Effector memory CD8-positive, alpha-beta T cell (primary cell): ENCODE measurements around the gene KRTAP5-11.
"Not testable (repeated sequence)": the region's sequence is repeated elsewhere in the genome, so short reads cannot be mapped to it uniquely, and the experiment has no call there.

Experiments
- ATAC-seq: fragments of 150-1000 bp; cut with Tn5 transposase; replicated peaks from 2 replicates; pipeline ENCODE4 v1.10.0; 2021; ENCODE audit warnings: mild to moderate bottlenecking, moderate library complexity
- DNase-seq, 3 experiments: peaks; one replicate each; pipeline ENCODE4 v3.0.0; 2021
- H3K27ac Mint-ChIP-seq, 2 donors: one replicate each; pipeline ENCODE4 v1.8.0; 2022; ENCODE audit warnings: mild to moderate bottlenecking in 2 of 2, mixed read lengths in 2 of 2, moderate library complexity in 2 of 2
- H3K27me3 Mint-ChIP-seq, 2 donors: one replicate each; pipeline ENCODE4 v1.8.0; 2022; ENCODE audit warnings: mixed read lengths in 2 of 2
- H3K36me3 Mint-ChIP-seq: one replicate; pipeline ENCODE4 v1.8.0; 2022; ENCODE audit warnings: mild to moderate bottlenecking, moderate library complexity, mixed read lengths; ENCODE audit not compliant: insufficient read depth
- H3K4me1 Mint-ChIP-seq, 2 donors: one replicate each; pipeline ENCODE4 v1.8.0; 2022; ENCODE audit warnings: low read depth in 2 of 2, mixed read lengths in 2 of 2
- H3K4me3 Mint-ChIP-seq, 2 donors: one replicate each; pipeline ENCODE4 v1.8.0; 2022; ENCODE audit warnings: mild to moderate bottlenecking in 2 of 2, mixed read lengths in 2 of 2, moderate library complexity in 2 of 2
- H3K9me3 Mint-ChIP-seq, 2 donors: one replicate each; pipeline ENCODE4 v1.8.0; 2022; ENCODE audit warnings: mixed read lengths in 2 of 2

Gene KRTAP5-11

DNA sequence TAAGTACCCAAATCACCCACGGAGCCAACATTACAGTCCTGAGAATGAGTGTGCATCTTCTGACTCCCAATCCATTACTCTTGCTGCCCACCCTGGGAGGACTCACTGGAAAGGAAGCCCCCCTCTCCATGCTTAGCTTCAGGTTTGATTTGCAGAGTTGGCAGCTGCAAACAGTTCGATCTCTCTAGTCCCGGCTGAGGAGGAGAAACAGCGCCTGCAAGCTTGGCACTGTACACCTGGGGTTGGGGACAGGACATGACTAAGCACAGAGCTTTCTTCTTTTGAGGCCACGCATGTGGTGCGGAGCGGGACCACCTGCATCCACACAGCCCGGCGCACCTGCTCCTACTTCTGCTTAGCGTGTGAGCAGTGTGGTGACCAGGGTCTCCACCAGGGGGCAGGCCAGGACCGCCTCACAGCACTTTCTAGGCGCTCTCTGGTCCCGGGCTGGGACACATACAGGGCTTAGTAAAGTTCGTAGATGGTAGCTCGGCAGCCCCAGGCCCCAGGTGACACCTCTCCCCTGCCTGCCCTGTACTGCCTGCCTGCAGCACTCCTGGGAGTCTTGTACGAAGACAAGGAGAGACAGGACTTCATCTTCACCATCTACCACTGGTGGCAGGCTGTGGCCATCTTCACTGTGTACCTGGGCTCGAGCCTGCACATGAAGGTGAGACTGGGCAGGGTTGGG, 22.3 kb upstream of the KRTAP5-11 start:
- H3K4me3 Mint-ChIP-seq, H3K36me3 Mint-ChIP-seq, ATAC-seq, H3K27ac Mint-ChIP-seq, H3K9me3 Mint-ChIP-seq: not testable (repeated sequence)
- peaks cover 3 to 14% of the 10 kb centered on the region in 2 donors for H3K4me1 Mint-ChIP-seq
- DNase-seq = peak in 1 of 3 experiments; percentile 23
- H3K27me3 Mint-ChIP-seq = peaks cover 41 to 77% of the 10 kb centered on the region in 2 donors

DNA sequence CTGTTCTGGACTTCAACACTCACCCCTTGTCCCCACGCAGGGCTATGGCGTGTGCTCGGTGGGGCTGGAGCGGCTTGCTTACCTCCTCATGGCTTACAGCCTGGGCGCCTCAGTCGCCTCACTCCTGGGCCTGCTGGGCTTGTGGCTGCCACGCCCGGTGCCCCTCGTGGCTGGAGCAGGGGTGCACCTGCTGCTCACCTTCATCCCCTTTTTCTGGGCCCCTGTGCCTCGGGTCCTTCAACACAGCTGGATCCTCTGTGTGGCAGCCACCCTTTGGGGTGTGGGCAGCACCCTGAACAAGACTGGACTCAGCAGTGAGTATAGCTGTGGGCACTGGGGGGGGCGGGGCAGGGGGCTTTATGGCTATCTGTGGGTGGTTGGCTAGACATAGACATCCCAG, 20.5 kb upstream of the KRTAP5-11 start:
- not testable (repeated sequence) for H3K9me3 Mint-ChIP-seq, H3K36me3 Mint-ChIP-seq, H3K4me3 Mint-ChIP-seq, DNase-seq, H3K27ac Mint-ChIP-seq, ATAC-seq
- H3K4me1 Mint-ChIP-seq = peaks cover 3 to 14% of the 10 kb centered on the region in 2 donors
- H3K27me3 Mint-ChIP-seq = peaks cover 34 to 75% of the 10 kb centered on the region in 2 donors

DNA sequence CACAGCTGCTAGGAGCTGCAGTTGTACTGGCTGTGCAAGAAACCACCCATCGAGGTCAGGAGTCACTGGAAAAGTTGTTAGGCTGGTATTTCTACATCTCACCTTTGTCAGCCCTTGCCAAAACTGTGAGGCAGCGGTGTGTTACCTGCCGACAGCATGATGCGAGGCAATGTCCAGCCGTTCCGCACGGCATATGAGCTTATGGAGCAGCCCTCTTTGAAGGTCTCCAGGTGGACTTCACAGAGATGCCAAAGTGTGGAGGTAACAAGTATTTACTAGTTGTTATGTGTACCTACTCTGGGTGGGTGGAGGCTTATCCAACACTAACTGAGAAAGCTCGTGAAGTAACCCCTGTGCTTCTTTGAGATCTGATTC, 6.9 kb upstream of the KRTAP5-11 start:
- not testable (repeated sequence) for H3K27ac Mint-ChIP-seq, H3K4me3 Mint-ChIP-seq, H3K36me3 Mint-ChIP-seq, H3K4me1 Mint-ChIP-seq, ATAC-seq, DNase-seq, H3K9me3 Mint-ChIP-seq
- peaks cover 18 to 65% of the 10 kb centered on the region in 2 donors for H3K27me3 Mint-ChIP-seq

DNA sequence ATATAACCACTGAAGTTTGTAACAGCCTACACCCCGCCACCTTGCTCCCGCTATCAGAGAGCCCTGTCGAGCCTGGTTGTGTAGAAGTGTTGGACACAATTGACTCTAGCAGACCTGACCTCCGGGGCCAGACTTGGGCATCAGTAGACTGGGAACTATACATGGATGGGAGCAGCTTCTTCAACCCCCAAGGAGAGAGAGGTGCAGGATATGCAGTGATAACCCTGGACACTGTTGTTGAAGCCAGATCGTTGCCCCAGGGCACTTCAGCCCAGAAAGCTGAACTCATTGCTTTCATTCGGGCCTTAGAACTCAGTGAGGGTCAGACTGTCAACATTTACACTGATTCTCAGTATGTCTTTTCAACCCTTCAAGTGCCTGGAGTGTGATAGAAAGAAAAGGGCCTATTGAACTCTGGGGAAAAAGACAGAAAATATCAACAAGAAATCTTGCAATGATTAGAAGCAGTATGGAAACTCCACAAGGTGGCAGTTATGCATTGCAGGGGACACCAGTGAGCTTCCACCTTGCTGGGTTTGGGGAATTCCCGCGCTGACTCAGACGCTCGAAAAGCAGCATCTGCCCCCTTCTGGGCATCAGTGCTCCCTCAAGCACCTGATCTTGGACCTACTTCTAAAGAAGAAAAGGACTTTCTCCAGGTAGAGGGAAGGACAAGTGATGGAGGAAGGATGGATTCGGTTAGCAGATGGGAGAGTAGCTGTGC, 6.3 kb upstream of the KRTAP5-11 start:
- not testable (repeated sequence) for ATAC-seq, H3K4me1 Mint-ChIP-seq, DNase-seq, H3K36me3 Mint-ChIP-seq, H3K4me3 Mint-ChIP-seq, H3K27ac Mint-ChIP-seq, H3K9me3 Mint-ChIP-seq
- peaks cover 17 to 66% of the 10 kb centered on the region in 2 donors for H3K27me3 Mint-ChIP-seq

DNA sequence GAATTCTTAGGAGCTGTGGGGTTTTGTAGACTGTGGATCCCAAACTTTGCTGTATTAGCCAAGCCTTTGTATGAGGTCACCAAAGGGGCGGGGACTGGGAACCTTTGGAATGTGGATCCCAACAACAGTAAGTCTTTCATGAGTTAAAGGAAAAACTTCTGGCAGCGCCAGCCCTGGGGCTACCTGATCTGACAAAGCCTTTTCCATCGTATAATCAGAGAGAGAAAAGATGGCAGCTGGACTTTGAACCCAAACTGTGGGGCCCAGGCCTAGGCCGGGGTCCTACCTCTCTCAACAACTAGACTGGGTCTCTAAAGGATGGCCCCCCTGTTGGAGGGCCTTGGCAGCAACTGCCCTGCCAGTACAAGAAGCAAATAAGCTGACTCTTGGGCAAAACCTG, 5.6 kb upstream of the KRTAP5-11 start:
- H3K4me3 Mint-ChIP-seq, DNase-seq, H3K36me3 Mint-ChIP-seq, H3K27ac Mint-ChIP-seq, ATAC-seq, H3K4me1 Mint-ChIP-seq, H3K9me3 Mint-ChIP-seq: not testable (repeated sequence)
- peaks cover 17 to 66% of the 10 kb centered on the region in 2 donors for H3K27me3 Mint-ChIP-seq

DNA sequence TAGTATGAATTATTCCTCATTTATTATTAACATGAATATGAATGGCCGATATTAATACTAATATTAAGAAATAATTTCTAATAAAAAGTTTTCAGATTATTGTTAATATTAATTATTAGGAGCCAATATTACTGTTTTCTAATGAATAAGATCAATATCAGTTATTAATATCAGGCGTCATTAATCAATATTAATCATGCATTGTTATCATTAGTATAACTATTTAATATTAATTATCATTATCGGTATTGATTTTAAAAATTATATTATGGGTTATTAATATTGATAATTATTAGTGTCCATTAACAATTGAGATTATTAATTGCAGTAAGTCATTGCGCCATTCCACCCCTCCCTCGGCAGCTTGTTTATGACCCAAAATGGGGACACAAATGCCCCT, 3.0 kb upstream of the KRTAP5-11 start:
- not testable (repeated sequence) for DNase-seq

DNA sequence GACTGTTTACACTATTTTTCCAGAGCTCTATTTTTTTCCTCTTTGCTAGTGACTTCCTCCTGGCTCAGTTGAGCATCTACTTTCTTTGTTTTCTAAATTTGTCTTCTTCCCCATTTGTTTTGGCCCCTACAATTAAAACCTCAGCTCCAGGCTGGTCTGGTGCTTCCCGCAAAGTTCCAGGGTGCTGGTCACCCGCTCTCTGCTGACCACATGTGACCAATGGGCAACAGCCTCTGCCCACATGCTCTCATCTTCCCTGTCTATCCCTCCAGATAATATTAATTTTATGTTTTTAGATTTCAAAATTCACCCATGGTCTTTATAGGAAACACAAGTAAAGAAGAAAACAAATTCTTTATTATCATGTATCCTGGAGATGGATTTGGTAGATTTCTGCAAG, 294 bp upstream of the KRTAP5-11 start:
- peaks cover 50 to 79% of the 10 kb centered on the region in 2 donors for H3K27me3 Mint-ChIP-seq
- DNase-seq, H3K36me3 Mint-ChIP-seq, H3K27ac Mint-ChIP-seq, H3K4me1 Mint-ChIP-seq, ATAC-seq, H3K9me3 Mint-ChIP-seq, H3K4me3 Mint-ChIP-seq: not testable (repeated sequence)

More for the DNA sequence above, 3.0 kb upstream of the KRTAP5-11 start:
- not testable (repeated sequence) for H3K9me3 Mint-ChIP-seq, H3K36me3 Mint-ChIP-seq, H3K27ac Mint-ChIP-seq, H3K4me3 Mint-ChIP-seq, H3K4me1 Mint-ChIP-seq, ATAC-seq
- H3K27me3 Mint-ChIP-seq = peaks cover 42 to 82% of the 10 kb centered on the region in 2 donors

DNA sequence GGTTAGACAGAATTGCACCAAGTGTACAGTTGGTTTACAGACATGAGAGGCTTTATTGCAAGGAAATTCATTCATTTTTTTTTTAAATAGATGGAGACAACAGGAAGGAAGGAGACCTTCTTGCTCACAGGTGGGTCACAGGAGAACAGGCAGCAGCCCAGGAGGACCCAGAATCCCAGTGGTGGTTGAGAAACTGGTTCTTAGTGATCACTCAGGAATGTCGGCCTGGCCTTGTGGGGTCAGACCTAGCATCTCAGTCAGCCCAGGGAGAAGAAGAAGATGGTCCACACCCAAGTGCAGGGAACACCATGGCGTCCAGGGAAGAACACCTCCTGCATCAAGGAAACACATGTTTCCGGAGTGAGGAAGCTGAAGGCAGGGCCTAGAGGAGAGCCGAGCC, 849 bp downstream of the KRTAP5-11 start:
- ATAC-seq = no peak
- Mint-ChIP-seq H3K36me3 (no peaks in the 10 kb centered on the region), H3K9me3 (no peaks in the 10 kb centered on the region), H3K4me3 (no peak overlapping the region), H3K27ac (no peak overlapping the region), H3K27me3 (peaks cover 50 to 67% of the 10 kb centered on the region in 2 donors), H3K4me1 (peaks cover 0 to 2% of the 10 kb centered on the region in 2 donors)
- DNase-seq = no peak

DNA sequence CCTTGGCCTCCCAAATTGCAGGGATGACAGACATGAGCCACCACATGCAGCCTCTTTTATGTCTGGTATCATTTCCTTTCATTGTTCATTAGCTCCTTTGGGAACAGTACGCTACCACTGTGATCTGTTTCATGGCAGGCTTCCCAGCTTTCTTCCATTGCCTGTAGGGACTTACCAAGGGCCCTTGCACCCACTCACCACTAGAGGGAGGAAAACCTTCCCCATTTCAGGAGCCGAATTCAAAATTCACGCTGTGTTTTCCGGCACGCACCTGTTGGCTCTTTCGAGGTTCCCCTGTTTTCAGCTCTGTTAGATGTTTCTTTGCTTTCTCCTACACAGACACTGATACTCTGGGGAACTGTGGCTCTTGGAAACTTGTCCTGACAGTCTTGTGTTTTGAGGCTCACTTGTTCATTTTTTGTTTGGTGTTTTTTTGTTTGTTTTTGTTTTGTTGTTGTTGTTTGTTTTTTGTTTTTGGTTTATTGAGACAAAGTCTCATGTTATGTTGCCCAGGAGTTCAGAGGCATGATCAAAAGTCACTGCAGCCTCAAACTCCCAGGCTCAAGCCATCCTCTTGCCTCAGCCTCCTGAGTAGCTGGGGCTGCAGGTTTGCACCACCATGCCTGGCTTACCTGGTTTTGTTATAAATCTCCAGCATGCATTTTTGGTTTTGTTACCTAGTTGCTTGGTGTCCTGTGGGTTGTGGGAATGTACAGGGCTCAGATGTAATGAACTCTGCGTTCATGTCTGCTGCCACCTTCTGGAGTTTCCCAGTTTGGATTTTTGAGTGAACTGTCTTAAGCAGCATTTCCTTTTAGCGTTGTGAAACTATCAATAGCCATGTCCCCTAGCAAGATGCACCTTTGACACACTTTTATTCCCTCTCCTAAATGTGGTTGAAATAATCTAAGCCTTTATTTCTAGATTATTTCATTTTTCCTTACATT, 2.3 kb downstream of the KRTAP5-11 start:
- DNase-seq = peak in 1 of 3 experiments; percentile 18
- no peak overlapping the region for H3K27ac Mint-ChIP-seq

DNA sequence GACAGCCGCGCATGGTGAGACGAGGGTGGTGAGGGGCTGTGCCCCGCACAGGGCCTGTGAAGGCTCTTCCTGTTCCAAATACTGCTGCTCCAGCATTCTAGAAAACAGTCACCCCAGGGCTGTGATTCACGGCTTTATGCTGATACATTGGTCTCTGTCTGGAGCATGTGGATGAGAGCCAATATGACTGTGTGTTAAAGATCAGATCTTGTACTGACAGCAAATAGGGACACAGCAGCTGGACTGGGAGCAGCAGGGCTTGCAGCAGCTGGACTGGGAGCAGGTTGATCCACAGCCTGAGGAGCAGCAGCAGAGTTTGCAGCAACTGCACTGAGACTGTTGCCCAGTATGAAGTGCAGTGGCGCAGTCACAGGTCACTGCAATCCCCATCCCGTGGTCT, 3.2 kb downstream of the KRTAP5-11 start:
- not testable (repeated sequence) for ATAC-seq, H3K36me3 Mint-ChIP-seq, H3K9me3 Mint-ChIP-seq, H3K4me1 Mint-ChIP-seq, H3K4me3 Mint-ChIP-seq, H3K27ac Mint-ChIP-seq, DNase-seq
- peaks cover 42 to 51% of the 10 kb centered on the region in 2 donors for H3K27me3 Mint-ChIP-seq

More for the DNA sequence above, 2.3 kb downstream of the KRTAP5-11 start:
- H3K4me1 Mint-ChIP-seq = peaks cover 0 to 2% of the 10 kb centered on the region in 2 donors
- ATAC-seq = no peak
- no peak overlapping the region for H3K4me3 Mint-ChIP-seq
- no peaks in the 10 kb centered on the region for H3K9me3 Mint-ChIP-seq
- no peaks in the 10 kb centered on the region for H3K36me3 Mint-ChIP-seq
- H3K27me3 Mint-ChIP-seq = peaks cover 49 to 60% of the 10 kb centered on the region in 2 donors

DNA sequence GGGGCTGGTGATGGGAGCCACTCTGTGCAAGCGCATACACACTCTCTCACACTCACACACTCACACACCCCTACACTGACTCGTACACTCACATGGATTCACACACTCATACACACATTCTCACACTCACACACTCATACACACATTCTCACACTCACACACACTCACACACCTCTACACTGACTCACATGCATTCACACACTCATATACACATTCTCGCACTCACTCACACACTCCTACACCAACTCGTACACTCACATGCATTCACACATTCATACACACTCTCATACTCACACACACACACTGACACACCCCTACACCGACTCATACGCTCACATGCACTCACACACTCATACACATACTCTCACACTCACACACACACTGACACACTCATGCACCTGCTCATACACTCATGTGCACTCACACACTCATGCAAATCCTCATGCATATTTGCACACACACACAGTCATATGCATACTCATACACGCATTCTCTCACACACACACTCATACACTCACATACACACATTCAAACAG, 5.1 kb downstream of the KRTAP5-11 start:
- peaks cover 0 to 2% of the 10 kb centered on the region in 2 donors for H3K4me1 Mint-ChIP-seq
- H3K27me3 Mint-ChIP-seq = peaks cover 25 to 32% of the 10 kb centered on the region in 2 donors
- no peaks in the 10 kb centered on the region for H3K36me3 Mint-ChIP-seq
- no peak overlapping the region for H3K27ac Mint-ChIP-seq
- DNase-seq = no peak
- no peak overlapping the region for H3K4me3 Mint-ChIP-seq
- no peaks in the 10 kb centered on the region for H3K9me3 Mint-ChIP-seq
- no peak for ATAC-seq

DNA sequence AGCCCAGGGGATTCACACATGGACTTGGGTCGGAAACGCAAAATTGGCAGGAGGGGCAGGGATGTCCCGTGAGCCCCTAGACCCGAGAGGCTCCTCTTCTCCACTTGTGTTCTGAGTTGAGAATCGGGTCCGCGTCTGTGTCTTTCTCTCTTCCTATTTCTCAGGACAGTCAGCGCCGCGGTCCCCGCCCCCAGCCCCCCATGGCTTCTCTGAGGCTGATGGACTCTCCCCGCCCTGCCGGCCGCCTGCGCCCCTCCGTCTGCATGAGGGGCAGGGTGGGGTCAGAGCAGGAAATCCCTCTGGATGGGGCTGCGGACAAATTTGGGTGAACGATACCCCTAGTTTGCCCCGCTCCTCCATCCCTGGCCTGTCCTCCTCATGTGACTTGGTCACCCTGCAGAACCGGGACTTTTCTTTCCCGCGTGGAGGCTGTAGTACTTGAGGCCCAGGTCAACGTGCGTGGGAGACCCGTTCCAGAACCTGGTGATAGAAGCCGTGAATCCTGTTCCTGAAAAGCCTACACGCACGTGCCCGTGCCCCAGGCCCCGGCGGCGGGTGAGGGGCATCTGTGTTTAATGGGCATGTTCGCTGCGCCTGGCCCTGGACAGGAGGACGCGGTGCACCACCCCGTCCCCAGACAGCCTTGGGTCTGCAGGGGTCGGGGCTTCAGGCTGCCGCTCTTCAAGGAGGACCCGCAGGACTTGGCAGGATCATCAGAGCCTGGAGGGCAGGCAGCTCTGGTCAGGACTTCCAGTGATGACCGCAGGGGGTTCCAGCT, 5.8 kb downstream of the KRTAP5-11 start:
- not testable (repeated sequence) for H3K9me3 Mint-ChIP-seq, H3K36me3 Mint-ChIP-seq, DNase-seq, ATAC-seq, H3K4me3 Mint-ChIP-seq, H3K4me1 Mint-ChIP-seq, H3K27ac Mint-ChIP-seq
- peaks cover 20 to 26% of the 10 kb centered on the region in 2 donors for H3K27me3 Mint-ChIP-seq
